Neural progenitor cell (in vitro differentiated cells): ENCODE data around the gene DAPK3. TPM values are rescaled to one million over a fixed set of nuclear protein-coding genes. Genes with fewer than 3 reads are reported as not detected.
A peak's percentile ranks its signal among the peaks of the same experiment; 100 is the strongest.

Experiments used
- DNase-seq: peaks from one replicate; pipeline ENCODE4 v3.0.0-alpha.2; 2016; ENCODE audit warnings: low spot score
- H2AFZ ChIP-seq: fragments of 200-600 bp; sonication (generic); replicated peaks from 2 replicates; pipeline ENCODE4 v1.6.1; 2016; ENCODE audit warnings: antibody characterized with exemption
- H3F3A ChIP-seq: fragments of 200-600 bp; sonication (generic); 2 replicates; pipeline ENCODE4 v1.6.1; 2016; ENCODE audit warnings: antibody characterized with exemption, low read depth
- H3K27ac ChIP-seq: fragments of 200-600 bp; sonication (generic); 2 replicates; pipeline ENCODE4 v1.5.1; 2016; ENCODE audit warnings: mild to moderate bottlenecking
- H3K27me3 ChIP-seq: fragments of 200-600 bp; sonication (generic); 2 replicates; pipeline ENCODE4 v1.6.1; 2016; ENCODE audit warnings: mild to moderate bottlenecking, moderate library complexity
- H3K36me3 ChIP-seq: fragments of 200-600 bp; sonication (generic); 2 replicates; pipeline ENCODE4 v1.5.1; 2016
- H3K4me1 ChIP-seq: fragments of 200-600 bp; sonication (generic); 2 replicates; pipeline ENCODE4 v1.6.1; 2016; ENCODE audit warnings: mixed run types
- H3K4me2 ChIP-seq: fragments of 200-600 bp; sonication (generic); 2 replicates; pipeline ENCODE4 v1.6.1; 2016
- H3K4me3 ChIP-seq: fragments of 200-600 bp; sonication (generic); 2 replicates; pipeline ENCODE4 v1.5.1; 2016
- H3K79me2 ChIP-seq: fragments of 200-600 bp; sonication (generic); 2 replicates; pipeline ENCODE4 v1.6.1; 2016; ENCODE audit warnings: low read depth
- H3K9ac ChIP-seq: fragments of 200-600 bp; sonication (generic); 2 replicates; pipeline ENCODE4 v1.6.1; 2016
- H3K9me3 ChIP-seq: fragments of 200-600 bp; sonication (generic); 2 replicates; pipeline ENCODE4 v1.5.1; 2016; ENCODE audit warnings: low read depth
- H4K20me1 ChIP-seq: fragments of 200-600 bp; sonication (generic); 2 replicates; pipeline ENCODE4 v1.6.1; 2016; ENCODE audit warnings: low read depth
- H3K27ac Mint-ChIP-seq: 3 replicates; pipeline ENCODE4 v1.8.0; 2021; ENCODE audit warnings: mixed read lengths
- H3K27me3 Mint-ChIP-seq: 2 replicates; pipeline ENCODE4 v1.8.0; 2022; ENCODE audit warnings: low read depth, mild to moderate bottlenecking, inconsistent platforms, moderate library complexity, mixed read lengths; ENCODE audit not compliant: insufficient read depth
- H3K36me3 Mint-ChIP-seq: 3 replicates; pipeline ENCODE4 v1.8.0; 2021; ENCODE audit warnings: mixed read lengths
- H3K4me1 Mint-ChIP-seq: 3 replicates; pipeline ENCODE4 v1.8.0; 2021; ENCODE audit warnings: mixed read lengths
- H3K4me3 Mint-ChIP-seq: 3 replicates; pipeline ENCODE4 v1.8.0; 2021; ENCODE audit warnings: mild to moderate bottlenecking, moderate library complexity, mixed read lengths
- H3K9me3 Mint-ChIP-seq: 3 replicates; pipeline ENCODE4 v1.8.0; 2020; ENCODE audit warnings: mixed read lengths
- EZH2 ChIP-seq: fragments of 200-600 bp; sonication (generic); IDR thresholded peaks from 2 replicates; pipeline ENCODE4 v1.6.1; 2017; ENCODE audit warnings: antibody characterized with exemption, mild to moderate bottlenecking, moderate library complexity
- EZH2phosphoT487 ChIP-seq: fragments of 200-600 bp; sonication (generic); IDR thresholded peaks from 2 replicates; pipeline ENCODE4 v1.6.1; 2017; ENCODE audit warnings: antibody characterized with exemption
- total RNA-seq: library from RNA; depleted of rRNA; stranded (reverse); fragments of >200 nt; gene quantifications from 2 replicates; pipeline ENCODE4 v1.2.3, GENCODE V29; 2015; ENCODE audit warnings: low replicate concordance
- TF ChIP-seq, protein P1 (sequence below): fragments of 200-600 bp; sonication (generic); IDR thresholded peaks from 2 replicates; pipeline ENCODE4 v1.5.1; 2017; ENCODE audit warnings: antibody characterized with exemption, mild to moderate bottlenecking

DAPK3 gene
- total RNA-seq, 1 donor from 2014 or later = 33.7 TPM

DNA sequence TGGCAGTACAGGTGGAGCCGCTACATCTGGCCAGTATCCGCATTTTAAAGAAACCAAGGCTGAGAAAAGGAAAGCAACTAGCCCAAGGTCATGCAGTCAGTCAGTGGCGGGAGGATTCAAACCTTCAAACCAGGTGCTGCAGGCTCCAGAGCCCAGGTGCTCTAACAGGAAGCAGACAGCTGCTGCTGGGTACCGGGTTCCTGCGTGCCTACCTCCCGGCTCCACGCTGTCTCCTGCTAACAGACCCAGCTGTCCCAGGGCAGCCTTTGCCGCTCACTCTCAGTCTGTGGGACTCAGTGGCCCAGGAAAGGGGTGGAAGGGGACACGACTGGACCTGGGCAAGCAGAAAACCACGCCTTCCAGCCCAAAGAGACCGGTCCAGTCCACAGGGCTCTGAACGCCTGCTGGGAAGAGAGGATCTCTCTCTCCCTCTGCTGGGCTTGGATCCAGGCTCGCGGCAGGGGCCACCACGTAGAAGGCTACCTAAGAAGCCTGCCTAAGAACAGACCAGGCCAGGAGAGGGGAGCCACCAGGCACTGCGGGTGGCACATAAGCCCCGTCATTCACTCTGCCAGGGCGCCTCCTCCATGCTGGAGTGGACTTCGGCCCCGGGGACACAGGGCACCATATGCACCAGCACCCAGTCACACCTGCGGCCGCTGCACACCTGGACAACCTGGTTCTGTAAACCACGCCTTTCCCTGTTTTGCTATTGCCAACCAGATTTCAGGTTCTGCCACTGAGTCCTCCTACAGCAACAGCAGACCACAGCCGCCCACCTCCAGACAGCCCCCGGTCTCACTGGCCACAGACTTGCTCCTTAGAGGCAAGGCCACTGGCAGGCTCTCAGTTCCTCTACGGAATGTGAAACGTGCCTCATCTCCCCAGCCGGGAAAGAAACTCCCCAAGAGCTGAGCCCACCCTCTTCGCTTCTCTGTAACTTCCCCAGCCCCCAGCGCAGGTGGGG, 4.6 kb downstream of the DAPK3 start:
- Mint-ChIP-seq H3K4me1 (peaks cover 30% of the 10 kb centered on the region), H3K9me3 (no peaks in the 10 kb centered on the region), H3K4me3 (peak overlapping the region; percentile 58), H3K36me3 (peaks cover 16% of the 10 kb centered on the region), H3K27ac (peak overlapping the region; percentile 87), H3K27me3 (peaks cover 3% of the 10 kb centered on the region)
- Histone ChIP-seq H3K9ac (no peak overlapping the region), H3K36me3 (no peaks in the 10 kb centered on the region), H3F3A (peaks cover 24% of the 10 kb centered on the region), H3K4me1 (peaks cover 15% of the 10 kb centered on the region), H4K20me1 (peaks cover 63% of the 10 kb centered on the region), H3K9me3 (no peaks in the 10 kb centered on the region), H3K4me3 (no peak overlapping the region), H2AFZ (no peak overlapping the region), H3K4me2 (no peak overlapping the region), H3K27me3 (no peaks in the 10 kb centered on the region), H3K27ac (no peak overlapping the region), H3K79me2 (peaks cover 45% of the 10 kb centered on the region)
- peak; percentile 0 for DNase-seq
- TF ChIP-seq, protein P1, sequence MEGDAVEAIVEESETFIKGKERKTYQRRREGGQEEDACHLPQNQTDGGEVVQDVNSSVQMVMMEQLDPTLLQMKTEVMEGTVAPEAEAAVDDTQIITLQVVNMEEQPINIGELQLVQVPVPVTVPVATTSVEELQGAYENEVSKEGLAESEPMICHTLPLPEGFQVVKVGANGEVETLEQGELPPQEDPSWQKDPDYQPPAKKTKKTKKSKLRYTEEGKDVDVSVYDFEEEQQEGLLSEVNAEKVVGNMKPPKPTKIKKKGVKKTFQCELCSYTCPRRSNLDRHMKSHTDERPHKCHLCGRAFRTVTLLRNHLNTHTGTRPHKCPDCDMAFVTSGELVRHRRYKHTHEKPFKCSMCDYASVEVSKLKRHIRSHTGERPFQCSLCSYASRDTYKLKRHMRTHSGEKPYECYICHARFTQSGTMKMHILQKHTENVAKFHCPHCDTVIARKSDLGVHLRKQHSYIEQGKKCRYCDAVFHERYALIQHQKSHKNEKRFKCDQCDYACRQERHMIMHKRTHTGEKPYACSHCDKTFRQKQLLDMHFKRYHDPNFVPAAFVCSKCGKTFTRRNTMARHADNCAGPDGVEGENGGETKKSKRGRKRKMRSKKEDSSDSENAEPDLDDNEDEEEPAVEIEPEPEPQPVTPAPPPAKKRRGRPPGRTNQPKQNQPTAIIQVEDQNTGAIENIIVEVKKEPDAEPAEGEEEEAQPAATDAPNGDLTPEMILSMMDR = no peak
- TF ChIP-seq EZH2phosphoT487 = no peak
- TF ChIP-seq EZH2 = no peak

DNA sequence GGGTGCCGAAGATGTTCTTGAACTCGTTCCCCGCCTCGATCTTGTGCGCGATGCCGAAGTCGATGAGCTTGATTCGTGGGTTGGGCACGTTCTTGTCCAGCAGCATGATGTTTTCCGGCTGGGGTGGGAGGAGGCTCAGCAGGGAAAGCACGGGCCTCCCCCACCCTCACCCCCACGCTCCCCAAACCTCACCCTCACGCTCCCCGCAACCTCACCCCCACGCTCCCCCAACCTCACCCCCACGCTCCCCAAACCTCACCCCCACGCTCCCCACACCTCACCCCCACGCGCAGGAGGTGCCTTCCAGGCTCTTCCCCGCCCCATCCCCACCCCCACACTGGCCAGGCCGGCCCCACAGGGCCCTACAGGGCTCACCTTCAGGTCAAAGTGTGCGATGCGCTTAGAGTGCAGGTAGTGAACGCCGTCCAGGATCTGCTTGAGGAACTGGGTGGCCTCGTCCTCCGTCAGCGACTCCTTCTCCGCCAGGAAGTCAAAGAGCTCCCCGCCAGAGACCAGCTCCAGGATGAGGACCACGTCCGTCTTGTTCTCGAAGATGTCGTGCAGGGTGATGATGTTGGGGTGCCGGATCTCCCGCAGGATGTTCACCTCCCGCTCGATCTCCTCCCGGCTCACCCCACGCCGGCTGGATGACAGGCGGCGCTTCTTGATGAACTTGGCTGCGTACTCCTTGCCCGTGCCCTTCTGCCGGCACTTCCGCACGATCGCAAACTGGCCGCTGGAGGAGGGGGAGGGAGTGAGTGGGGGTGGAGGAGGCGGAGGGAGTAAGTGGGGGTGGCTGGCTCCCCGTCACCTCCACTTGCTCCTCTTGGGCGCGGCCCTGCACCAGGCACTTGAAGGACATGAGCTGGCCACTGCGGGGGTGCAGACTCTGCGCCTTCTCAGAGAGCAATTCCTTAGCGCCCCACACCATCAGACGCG, 6.4 kb downstream of the DAPK3 start:
- Histone ChIP-seq H3K9ac (no peak overlapping the region), H3K36me3 (no peaks in the 10 kb centered on the region), H3K4me2 (no peak overlapping the region), H3F3A (peaks cover 16% of the 10 kb centered on the region), H3K4me1 (peaks cover 10% of the 10 kb centered on the region), H3K4me3 (no peak overlapping the region), H3K27me3 (no peaks in the 10 kb centered on the region), H3K79me2 (peaks cover 33% of the 10 kb centered on the region), H3K27ac (no peak overlapping the region), H3K9me3 (no peaks in the 10 kb centered on the region), H2AFZ (no peak overlapping the region), H4K20me1 (peaks cover 56% of the 10 kb centered on the region)
- H3K27ac Mint-ChIP-seq = peak overlapping the region; percentile 57
- H3K36me3 Mint-ChIP-seq = peaks cover 14% of the 10 kb centered on the region
- H3K9me3 Mint-ChIP-seq = no peaks in the 10 kb centered on the region
- TF ChIP-seq EZH2phosphoT487 (no peak), EZH2 (no peak)
- TF ChIP-seq, protein P1 = no peak
- no peak overlapping the region for H3K4me3 Mint-ChIP-seq
- peaks cover 20% of the 10 kb centered on the region for H3K4me1 Mint-ChIP-seq
- peak; percentile 1 for DNase-seq
- H3K27me3 Mint-ChIP-seq = peaks cover 3% of the 10 kb centered on the region

DNA sequence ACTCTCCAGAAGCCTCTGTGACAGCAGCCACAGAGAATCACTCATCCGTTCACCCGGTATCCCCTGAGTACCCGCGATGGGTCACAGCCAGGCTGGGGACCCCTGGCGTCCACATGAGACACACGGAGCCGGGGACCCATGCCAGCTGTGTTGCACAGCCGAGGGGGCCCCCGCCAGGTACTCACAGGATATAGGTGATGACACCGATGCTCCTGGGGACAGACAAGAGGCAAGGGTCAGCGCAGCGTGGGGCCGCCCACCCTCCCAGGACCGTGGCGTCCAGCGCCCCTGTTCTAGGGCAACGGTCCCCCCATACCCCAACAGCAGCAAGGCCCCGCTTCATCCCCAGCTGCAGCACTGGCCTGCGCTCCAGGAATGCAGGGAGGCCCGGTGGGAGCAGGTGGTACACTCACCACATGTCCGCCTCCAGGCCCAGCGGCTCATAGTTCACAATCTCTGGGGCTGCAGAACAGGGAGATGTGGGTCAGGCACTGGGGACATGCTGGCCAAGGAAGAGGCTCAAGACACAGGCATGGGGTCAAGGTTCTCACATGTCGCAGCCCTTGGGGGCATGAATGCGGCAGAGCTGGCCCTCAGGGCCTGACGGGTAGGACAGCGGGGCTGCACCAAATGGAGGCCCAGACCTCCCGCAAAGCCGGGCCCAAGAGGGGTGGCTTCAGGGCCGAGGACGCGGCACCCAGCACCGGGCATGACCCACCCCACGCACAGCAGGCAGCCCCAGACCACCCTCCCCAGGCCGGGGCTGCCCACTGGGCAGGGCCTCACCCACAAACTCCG, 7.2 kb downstream of the DAPK3 start:
- Histone ChIP-seq H3K36me3 (no peaks in the 10 kb centered on the region), H3K27me3 (no peaks in the 10 kb centered on the region), H3K4me3 (no peak overlapping the region), H2AFZ (no peak overlapping the region), H3K4me1 (peaks cover 5% of the 10 kb centered on the region), H4K20me1 (peaks cover 49% of the 10 kb centered on the region), H3K9ac (no peak overlapping the region), H3K79me2 (peaks cover 29% of the 10 kb centered on the region), H3F3A (peaks cover 7% of the 10 kb centered on the region), H3K9me3 (no peaks in the 10 kb centered on the region), H3K4me2 (no peak overlapping the region), H3K27ac (no peak overlapping the region)
- H3K9me3 Mint-ChIP-seq = no peaks in the 10 kb centered on the region
- H3K4me1 Mint-ChIP-seq = peaks cover 11% of the 10 kb centered on the region
- H3K27ac Mint-ChIP-seq = no peak overlapping the region
- H3K36me3 Mint-ChIP-seq = peaks cover 14% of the 10 kb centered on the region
- peaks cover 3% of the 10 kb centered on the region for H3K27me3 Mint-ChIP-seq
- no peak overlapping the region for H3K4me3 Mint-ChIP-seq
- TF ChIP-seq EZH2 (no peak), EZH2phosphoT487 (no peak)
- TF ChIP-seq, protein P1 = no peak
- peak; percentile 1 for DNase-seq
